Endothelial cell (in vitro differentiated cells): Measurements from ENCODE around the gene GYPC. TPM values are rescaled to one million over a fixed set of nuclear protein-coding genes. Genes with fewer than 3 reads are reported as not detected.
"Not testable (repeated sequence)": the region's sequence is repeated elsewhere in the genome, so short reads cannot be mapped to it uniquely, and the experiment has no call there.

Experiments used
- DNase-seq: peaks from one replicate; pipeline ENCODE4 v3.0.0; 2021; ENCODE audit warnings: low spot score
- H3K27ac Mint-ChIP-seq: one replicate; pipeline ENCODE4 v1.8.0; 2021; ENCODE audit warnings: mixed read lengths, inconsistent platforms; ENCODE audit not compliant: unreplicated experiment
- H3K27me3 Mint-ChIP-seq: one replicate; pipeline ENCODE4 v1.8.0; 2021; ENCODE audit warnings: mild to moderate bottlenecking, moderate library complexity, mixed read lengths, inconsistent platforms; ENCODE audit not compliant: unreplicated experiment
- H3K36me3 Mint-ChIP-seq: one replicate; pipeline ENCODE4 v1.8.0; 2021; ENCODE audit warnings: mild to moderate bottlenecking, low read depth, mixed read lengths, inconsistent platforms; ENCODE audit not compliant: unreplicated experiment
- H3K4me1 Mint-ChIP-seq: one replicate; pipeline ENCODE4 v1.8.0; 2021; ENCODE audit warnings: mild to moderate bottlenecking, mixed read lengths, inconsistent platforms; ENCODE audit not compliant: unreplicated experiment
- H3K4me3 Mint-ChIP-seq: one replicate; pipeline ENCODE4 v1.8.0; 2021; ENCODE audit warnings: mild to moderate bottlenecking, mixed read lengths, inconsistent platforms; ENCODE audit not compliant: unreplicated experiment
- H3K9me3 Mint-ChIP-seq: one replicate; pipeline ENCODE4 v1.8.0; 2021; ENCODE audit warnings: mixed read lengths, inconsistent platforms; ENCODE audit not compliant: unreplicated experiment
- total RNA-seq: library from RNA; stranded (reverse); fragmentation: NEBNext Ultra II Directional; extraction: Animal tissue kit (Norgen Biotek cat#: 25700); gene quantifications from one replicate; pipeline ENCODE4 v1.2.1, GENCODE V29; 2021; ENCODE audit not compliant: unreplicated experiment
- TF ChIP-seq, protein P1 (sequence below): fragments of 200-600 bp; sonication (generic); IDR thresholded peaks from one replicate; pipeline ENCODE4 v1.5.0; 2021; ENCODE audit warnings: antibody characterized with exemption; ENCODE audit not compliant: unreplicated experiment

The GYPC gene
- total RNA-seq, 1 donor from 2014 or later = 154 TPM

DNA sequence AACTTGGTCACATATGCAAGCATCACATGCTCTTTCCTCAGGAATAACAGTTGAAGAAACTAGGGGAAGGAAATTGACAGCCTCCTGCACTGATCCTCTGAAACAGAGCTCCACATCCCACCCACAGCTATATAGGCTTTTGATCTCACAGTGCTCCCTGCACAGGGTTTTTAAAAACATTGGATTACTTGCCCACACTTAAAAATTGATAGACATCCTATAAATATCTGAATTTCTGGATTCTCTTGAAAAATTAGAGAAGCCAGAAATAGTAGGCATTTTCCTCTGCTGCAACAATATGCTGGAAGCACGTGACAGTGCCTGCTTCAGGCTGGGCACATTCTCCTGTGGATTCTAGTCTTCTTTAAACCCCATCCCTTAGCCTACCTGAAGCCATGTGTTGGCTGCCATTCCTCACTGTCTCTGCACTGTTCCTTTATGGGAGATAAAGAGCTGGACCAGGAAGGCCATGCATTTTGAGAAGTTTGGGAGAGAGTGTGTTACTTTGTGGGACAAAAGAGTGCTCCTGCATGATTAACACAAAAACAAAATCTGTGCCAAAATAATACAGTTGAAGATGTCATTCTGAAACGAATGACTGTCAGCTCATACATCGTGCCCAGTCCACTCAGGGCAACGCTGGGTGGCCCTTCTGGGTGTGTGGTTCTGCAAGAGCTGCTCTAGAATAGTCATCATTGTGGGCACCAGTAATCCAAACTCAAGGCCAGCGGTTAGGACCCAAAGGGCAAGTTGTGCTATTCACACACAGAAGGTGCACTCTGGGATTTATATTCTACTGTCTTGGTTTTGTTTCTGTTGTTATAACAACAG, 59.8 kb downstream of the GYPC start:
- TF ChIP-seq, protein P1, sequence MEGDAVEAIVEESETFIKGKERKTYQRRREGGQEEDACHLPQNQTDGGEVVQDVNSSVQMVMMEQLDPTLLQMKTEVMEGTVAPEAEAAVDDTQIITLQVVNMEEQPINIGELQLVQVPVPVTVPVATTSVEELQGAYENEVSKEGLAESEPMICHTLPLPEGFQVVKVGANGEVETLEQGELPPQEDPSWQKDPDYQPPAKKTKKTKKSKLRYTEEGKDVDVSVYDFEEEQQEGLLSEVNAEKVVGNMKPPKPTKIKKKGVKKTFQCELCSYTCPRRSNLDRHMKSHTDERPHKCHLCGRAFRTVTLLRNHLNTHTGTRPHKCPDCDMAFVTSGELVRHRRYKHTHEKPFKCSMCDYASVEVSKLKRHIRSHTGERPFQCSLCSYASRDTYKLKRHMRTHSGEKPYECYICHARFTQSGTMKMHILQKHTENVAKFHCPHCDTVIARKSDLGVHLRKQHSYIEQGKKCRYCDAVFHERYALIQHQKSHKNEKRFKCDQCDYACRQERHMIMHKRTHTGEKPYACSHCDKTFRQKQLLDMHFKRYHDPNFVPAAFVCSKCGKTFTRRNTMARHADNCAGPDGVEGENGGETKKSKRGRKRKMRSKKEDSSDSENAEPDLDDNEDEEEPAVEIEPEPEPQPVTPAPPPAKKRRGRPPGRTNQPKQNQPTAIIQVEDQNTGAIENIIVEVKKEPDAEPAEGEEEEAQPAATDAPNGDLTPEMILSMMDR = no peak
- no peak for DNase-seq
- Mint-ChIP-seq H3K4me1 (peaks cover 32% of the 10 kb centered on the region), H3K4me3 (no peak overlapping the region), H3K27me3 (peaks cover 11% of the 10 kb centered on the region), H3K27ac (no peak overlapping the region), H3K9me3 (peaks cover 4% of the 10 kb centered on the region), H3K36me3 (no peaks in the 10 kb centered on the region)

DNA sequence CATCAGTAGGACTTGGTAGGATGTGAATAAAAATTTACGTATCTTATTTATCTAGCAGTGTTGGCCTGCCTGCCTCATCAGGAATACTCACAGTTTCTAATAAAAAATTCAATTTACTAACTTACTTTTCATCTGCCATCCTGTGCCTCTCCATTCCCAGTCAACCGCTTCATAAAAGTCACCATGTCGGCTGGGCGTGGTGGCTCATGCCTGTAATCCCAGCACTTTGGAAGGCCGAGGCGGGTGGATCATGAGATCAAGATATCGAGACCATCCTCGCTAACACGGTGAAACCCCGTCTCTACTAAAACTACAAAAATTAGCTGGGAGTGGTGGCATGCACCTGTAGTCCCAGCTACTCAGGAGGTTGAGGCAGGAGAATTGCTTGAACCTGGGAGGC, 61.3 kb downstream of the GYPC start:
- DNase-seq, H3K36me3 Mint-ChIP-seq, H3K27ac Mint-ChIP-seq, H3K4me3 Mint-ChIP-seq, H3K9me3 Mint-ChIP-seq: not testable (repeated sequence)
- Mint-ChIP-seq H3K27me3 (peaks cover 14% of the 10 kb centered on the region), H3K4me1 (peaks cover 43% of the 10 kb centered on the region)

DNA sequence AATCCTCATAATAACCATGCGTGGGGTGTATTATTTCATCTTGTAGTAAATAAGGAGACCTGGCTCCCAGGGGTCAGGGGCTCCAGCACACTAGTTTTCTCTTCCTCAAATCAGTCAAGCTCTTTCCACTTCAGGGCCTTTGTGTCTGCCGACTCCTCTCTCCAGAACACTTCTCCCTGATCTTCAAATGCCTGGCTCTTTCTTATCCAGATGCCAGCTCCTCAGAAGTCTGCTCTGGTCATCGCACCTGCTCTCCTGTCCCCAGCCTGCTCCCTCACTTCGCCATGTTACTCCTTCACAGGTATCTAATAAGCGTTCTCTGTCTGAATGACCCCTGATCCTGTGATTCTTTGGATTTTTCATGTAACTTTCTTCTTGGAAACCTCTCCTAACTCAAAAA, 62.0 kb downstream of the GYPC start:
- Mint-ChIP-seq H3K4me1 (peaks cover 44% of the 10 kb centered on the region), H3K36me3 (no peaks in the 10 kb centered on the region), H3K27me3 (peaks cover 17% of the 10 kb centered on the region), H3K9me3 (peaks cover 4% of the 10 kb centered on the region), H3K4me3 (peak overlapping the region; percentile 48), H3K27ac (peak overlapping the region; percentile 54)
- DNase-seq = no peak
- TF ChIP-seq, protein P1 = no peak

DNA sequence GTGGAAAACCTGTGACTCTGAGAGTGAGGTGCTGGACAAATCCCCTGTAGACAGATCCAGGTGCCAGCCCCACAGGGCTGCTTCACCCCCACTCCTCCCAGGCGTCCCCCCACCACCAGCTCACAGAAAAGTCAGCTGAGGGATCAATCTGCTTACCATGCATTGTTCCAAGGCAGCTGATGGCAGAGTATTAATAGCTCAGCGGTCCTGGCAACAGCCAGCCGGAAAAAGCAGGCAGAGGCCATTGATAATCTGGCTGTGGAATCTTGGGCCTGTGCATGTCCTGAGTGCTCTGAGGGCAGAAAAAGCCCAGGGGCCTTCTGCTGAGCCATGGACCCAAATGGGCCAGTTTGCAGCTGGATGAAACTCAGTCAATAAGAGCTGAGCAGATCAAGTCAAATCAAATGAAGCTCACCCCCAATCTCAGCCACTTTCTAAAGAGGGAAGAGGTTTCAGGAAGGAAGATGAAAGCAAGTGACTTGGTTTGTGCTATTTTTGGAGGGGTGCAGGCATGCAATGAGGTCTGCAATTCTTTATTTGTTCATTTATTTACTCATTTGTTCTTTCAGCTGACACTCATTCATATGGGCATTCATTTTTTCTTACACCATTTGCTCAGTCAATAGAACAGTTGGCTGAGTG, 63.4 kb downstream of the GYPC start:
- Mint-ChIP-seq H3K9me3 (peaks cover 4% of the 10 kb centered on the region), H3K4me1 (peaks cover 45% of the 10 kb centered on the region), H3K27me3 (peaks cover 14% of the 10 kb centered on the region), H3K4me3 (peak overlapping the region; percentile 8), H3K27ac (peak overlapping the region; percentile 88), H3K36me3 (no peaks in the 10 kb centered on the region)
- DNase-seq = no peak
- TF ChIP-seq, protein P1 = no peak

DNA sequence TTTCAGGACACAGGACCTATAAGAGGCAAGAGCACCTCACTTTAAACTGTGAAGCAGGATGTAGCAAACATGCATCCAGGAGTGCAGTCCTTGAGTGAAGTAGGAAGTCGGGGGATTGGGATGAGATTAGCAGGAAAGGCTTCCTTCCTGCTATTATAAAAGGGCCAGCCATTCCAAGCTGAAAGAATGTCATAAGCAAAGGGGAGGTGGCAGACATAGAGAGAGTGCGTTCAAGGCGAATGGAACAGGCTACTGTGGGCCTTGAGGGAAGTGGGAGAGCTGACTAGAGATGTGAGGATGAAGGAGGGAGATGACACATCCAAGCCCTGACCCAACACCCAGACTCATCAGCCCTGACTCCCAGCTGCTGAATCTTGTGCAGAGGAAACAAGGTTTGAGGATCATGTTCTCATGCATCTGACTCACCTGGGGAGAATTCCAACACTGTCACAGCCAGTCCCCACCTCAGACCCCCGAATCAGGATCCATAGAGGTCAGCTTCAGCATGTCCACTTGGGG, 63.9 kb downstream of the GYPC start:
- peak; percentile 16 for DNase-seq
- Mint-ChIP-seq H3K27me3 (peaks cover 14% of the 10 kb centered on the region), H3K36me3 (no peaks in the 10 kb centered on the region), H3K9me3 (peaks cover 4% of the 10 kb centered on the region), H3K4me1 (peaks cover 45% of the 10 kb centered on the region), H3K27ac (peak overlapping the region; percentile 88), H3K4me3 (peak overlapping the region; percentile 8)
- TF ChIP-seq, protein P1 = no peak
